GM12878 (cell line): ENCODE data around the gene PPL.

Experiments
- ATF7 ChIP-seq: fragments of 450-650 bp; IDR thresholded peaks from 2 replicates; pipeline ENCODE4 v1.6.1; 2016; ENCODE audit warnings: low read depth, mild to moderate bottlenecking
- CTCF ChIP-seq, 3 experiments: IDR thresholded peaks in 2 of 3; conservative IDR thresholded peaks in 1 of 3; 2 replicates each; pipeline ENCODE4 v1.5.1; 2011; ENCODE audit warnings: low read depth in 3 of 3, low read length in 3 of 3, mild to moderate bottlenecking in 3 of 3, control low read depth in 2 of 3, moderate library complexity in 2 of 3, inconsistent platforms in 1 of 3, mixed read lengths in 1 of 3; ENCODE audit not compliant: control insufficient read depth in 2 of 3, insufficient read depth in 1 of 3; ENCODE audit errors: extremely low read depth in 1 of 3
- RCOR1 ChIP-seq: conservative IDR thresholded peaks from 2 replicates; pipeline ENCODE4 v1.6.1; 2012; ENCODE audit warnings: low read depth, low read length, improper control_type of control experiment
- USF2 ChIP-seq: IDR thresholded peaks from 2 replicates; pipeline ENCODE4 v1.6.1; 2011; ENCODE audit warnings: low read depth, low read length, improper control_type of control experiment, borderline replicate concordance
- ZBTB11 ChIP-seq: fragments of 450-650 bp; formaldehyde crosslinking; IDR thresholded peaks from 2 replicates; pipeline ENCODE4 v1.5.0; 2022; ENCODE audit warnings: mild to moderate bottlenecking, missing genetic modification characterization

- no peak for TF ChIP-seq USF2
- no peak for TF ChIP-seq ATF7
- TF ChIP-seq ZBTB11 = no peak
- no peak for TF ChIP-seq RCOR1
- TF ChIP-seq CTCF (IDR thresholded peaks at IDR 0.05 in 2 of 3, conservative IDR thresholded peaks at IDR 0.05 in 1 of 3; ENCODE audit: control insufficient read depth in 2 of 3, extremely low read depth in 1 of 3, insufficient read depth in 1 of 3, low read depth in 3 of 3, low read length in 3 of 3) = no peak
Observed at GRCh38 chr16:4934591-4934990, 2.4 kb downstream of the PPL start.
